Measurements from ENCODE around the gene BHLHE40.
A peak's percentile ranks its signal among the peaks of the same experiment; 100 is the strongest.

The BHLHE40 gene

DNA sequence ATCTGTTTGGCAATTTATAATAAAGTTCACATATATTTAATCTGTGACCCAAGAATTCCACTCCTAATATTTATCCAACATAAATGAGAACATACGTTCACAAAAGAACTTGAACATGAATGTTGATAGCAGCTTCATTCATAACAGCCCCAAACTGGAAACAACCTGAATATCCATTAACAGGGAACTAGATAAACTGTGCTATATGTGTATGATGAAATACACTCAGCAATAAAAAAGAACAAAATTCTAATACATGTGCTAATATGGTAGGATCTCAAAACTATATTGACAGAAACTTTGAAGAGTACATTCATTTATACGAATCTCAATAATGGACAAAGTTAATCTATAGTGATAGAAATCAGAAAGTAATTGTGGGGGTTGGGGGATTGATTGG is 5.1 kb upstream of the BHLHE40 start:
- H3K4me2 ChIP-seq (ENCODE audit: insufficient read depth, low read length) = no peak overlapping the region
- H3K27me3 ChIP-seq (ENCODE audit: insufficient read depth, low read length, poor library complexity) = no peaks in the 10 kb centered on the region
- DNase-seq = no peak
- H3K27ac ChIP-seq (ENCODE audit: low read length) = no peak overlapping the region
- no peaks in the 10 kb centered on the region for H3K9me3 ChIP-seq (ENCODE audit: insufficient read depth, low read length, severe bottlenecking)
- no peak overlapping the region for H3K4me3 ChIP-seq (ENCODE audit: low read depth in 1 of 2, low read length in 2 of 2)
- TF ChIP-seq, protein P1, sequence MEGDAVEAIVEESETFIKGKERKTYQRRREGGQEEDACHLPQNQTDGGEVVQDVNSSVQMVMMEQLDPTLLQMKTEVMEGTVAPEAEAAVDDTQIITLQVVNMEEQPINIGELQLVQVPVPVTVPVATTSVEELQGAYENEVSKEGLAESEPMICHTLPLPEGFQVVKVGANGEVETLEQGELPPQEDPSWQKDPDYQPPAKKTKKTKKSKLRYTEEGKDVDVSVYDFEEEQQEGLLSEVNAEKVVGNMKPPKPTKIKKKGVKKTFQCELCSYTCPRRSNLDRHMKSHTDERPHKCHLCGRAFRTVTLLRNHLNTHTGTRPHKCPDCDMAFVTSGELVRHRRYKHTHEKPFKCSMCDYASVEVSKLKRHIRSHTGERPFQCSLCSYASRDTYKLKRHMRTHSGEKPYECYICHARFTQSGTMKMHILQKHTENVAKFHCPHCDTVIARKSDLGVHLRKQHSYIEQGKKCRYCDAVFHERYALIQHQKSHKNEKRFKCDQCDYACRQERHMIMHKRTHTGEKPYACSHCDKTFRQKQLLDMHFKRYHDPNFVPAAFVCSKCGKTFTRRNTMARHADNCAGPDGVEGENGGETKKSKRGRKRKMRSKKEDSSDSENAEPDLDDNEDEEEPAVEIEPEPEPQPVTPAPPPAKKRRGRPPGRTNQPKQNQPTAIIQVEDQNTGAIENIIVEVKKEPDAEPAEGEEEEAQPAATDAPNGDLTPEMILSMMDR (IDR thresholded peaks at IDR 0.05; ENCODE audit: borderline replicate concordance, extremely low read depth, low read length, poor library complexity, severe bottlenecking) = no peak
- peaks cover 26% of the 10 kb centered on the region for H3K4me1 ChIP-seq (ENCODE audit: insufficient read depth, low read length)
- no peak overlapping the region for H2AFZ ChIP-seq (ENCODE audit: low read depth, low read length)
- no peaks in the 10 kb centered on the region for H4K20me1 ChIP-seq (ENCODE audit: insufficient read depth, low read length)
- no peak for ATAC-seq (ENCODE audit: insufficient read depth, low read depth)
- H3K36me3 ChIP-seq (ENCODE audit: insufficient read depth, low read length) = no peaks in the 10 kb centered on the region
- H3K79me2 ChIP-seq (ENCODE audit: insufficient read depth, low read length) = no peaks in the 10 kb centered on the region; the same call in 1 of the 2 replicates
- no peak overlapping the region for H3K9ac ChIP-seq (ENCODE audit: low read depth, low read length)

DNA sequence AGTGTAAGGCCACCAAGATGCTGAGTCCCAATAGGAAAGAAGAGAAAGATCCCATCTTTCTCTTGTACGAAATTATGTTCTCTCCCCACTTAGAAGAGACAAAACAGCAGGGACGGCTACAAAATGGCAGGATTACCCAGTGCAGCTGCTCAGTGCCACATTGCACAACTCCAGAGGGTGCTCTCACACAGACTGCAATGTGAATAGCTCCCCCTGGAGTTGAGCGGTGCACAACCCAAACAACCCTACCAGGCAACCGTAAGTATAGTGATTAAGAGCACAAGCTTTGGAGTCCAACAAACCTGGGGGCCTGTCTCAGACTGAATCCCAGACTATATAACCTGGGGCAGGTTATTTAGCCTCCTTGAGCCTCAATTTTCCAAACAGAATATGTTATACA is 3.1 kb upstream of the BHLHE40 start:
- no peaks in the 10 kb centered on the region for H3K27me3 ChIP-seq (ENCODE audit: insufficient read depth, low read length, poor library complexity)
- TF ChIP-seq, protein P1 (IDR thresholded peaks at IDR 0.05; ENCODE audit: borderline replicate concordance, extremely low read depth, low read length, poor library complexity, severe bottlenecking) = peak; percentile 85
- TF ChIP-seq EZH2 (IDR thresholded peaks at IDR 0.05; ENCODE audit: borderline replicate concordance, low read depth, low read length, severe bottlenecking) = no peak
- no peak overlapping the region for H3K9ac ChIP-seq (ENCODE audit: low read depth, low read length)
- peaks cover 33% of the 10 kb centered on the region for H3K4me1 ChIP-seq (ENCODE audit: insufficient read depth, low read length)
- H3K4me2 ChIP-seq (ENCODE audit: insufficient read depth, low read length) = no peak overlapping the region
- H2AFZ ChIP-seq (ENCODE audit: low read depth, low read length) = no peak overlapping the region
- peaks cover 19% of the 10 kb centered on the region for H3K79me2 ChIP-seq (ENCODE audit: insufficient read depth, low read length)
- peaks cover 15% of the 10 kb centered on the region for H3K36me3 ChIP-seq (ENCODE audit: insufficient read depth, low read length)
- H3K4me3 ChIP-seq (ENCODE audit: low read depth in 1 of 2, low read length in 2 of 2) = no peak overlapping the region
- H3K27ac ChIP-seq (ENCODE audit: low read length) = peak overlapping the region; percentile 99
- peak; percentile 76 for DNase-seq
- ATAC-seq (ENCODE audit: insufficient read depth, low read depth) = peak; percentile 13; the same call in 1 of the 3 replicates
- no peaks in the 10 kb centered on the region for H3K9me3 ChIP-seq (ENCODE audit: insufficient read depth, low read length, severe bottlenecking)
- peaks cover 17% of the 10 kb centered on the region for H4K20me1 ChIP-seq (ENCODE audit: insufficient read depth, low read length)

GRCh38 chr3:4977001-4977852 is 2.0 kb upstream of the BHLHE40 start:
- no peaks in the 10 kb centered on the region for H3K9me3 ChIP-seq (ENCODE audit: insufficient read depth, low read length, severe bottlenecking)
- H3K79me2 ChIP-seq (ENCODE audit: insufficient read depth, low read length) = peaks cover 30% of the 10 kb centered on the region
- peaks cover 28% of the 10 kb centered on the region for H4K20me1 ChIP-seq (ENCODE audit: insufficient read depth, low read length)
- no peak for TF ChIP-seq EZH2 (IDR thresholded peaks at IDR 0.05; ENCODE audit: borderline replicate concordance, low read depth, low read length, severe bottlenecking)
- TF ChIP-seq, protein P1 (IDR thresholded peaks at IDR 0.05; ENCODE audit: borderline replicate concordance, extremely low read depth, low read length, poor library complexity, severe bottlenecking) = no peak
- H3K36me3 ChIP-seq (ENCODE audit: insufficient read depth, low read length) = peaks cover 26% of the 10 kb centered on the region
- peak overlapping the region; percentile 73 for H2AFZ ChIP-seq (ENCODE audit: low read depth, low read length)
- peak overlapping the region; percentile 99 for H3K27ac ChIP-seq (ENCODE audit: low read length)
- DNase-seq (peak; percentile 66), ATAC-seq (ENCODE audit: insufficient read depth, low read depth) (peak; percentile 6; the same call in 1 of the 3 replicates)
- H3K4me1 ChIP-seq (ENCODE audit: insufficient read depth, low read length) = peaks cover 45% of the 10 kb centered on the region
- peak overlapping the region; percentile 36 to 95; a peak in 3 of 4 replicates for H3K4me3 ChIP-seq (ENCODE audit: low read depth in 1 of 2, low read length in 2 of 2)
- no peaks in the 10 kb centered on the region for H3K27me3 ChIP-seq (ENCODE audit: insufficient read depth, low read length, poor library complexity)
- peak overlapping the region; percentile 91 for H3K4me2 ChIP-seq (ENCODE audit: insufficient read depth, low read length)
- H3K9ac ChIP-seq (ENCODE audit: low read depth, low read length) = peak overlapping the region; percentile 89

Measured in DND-41 (cell line).